PC-9 (cell line): ENCODE results near the gene RBMS2. TPM values are rescaled to one million over a fixed set of nuclear protein-coding genes. Genes with fewer than 3 reads are reported as not detected.

Experiments used
- Bru-seq: library from RNA; stranded (reverse); fragments of 400-500 nt; gene quantifications from one replicate; lab custom pipeline; 2021; lab: Mats Ljungman, UMichigan
- BruChase-seq, 2 experiments: library from RNA; stranded (reverse); fragments of 400-500 nt; gene quantifications; one replicate each; lab custom pipeline; 2021; lab: Mats Ljungman, UMichigan
- BruUV-seq: library from RNA; stranded (reverse); fragments of 400-500 nt; replicated peaks from 2 replicates; lab custom pipeline; 2021; lab: Mats Ljungman, UMichigan
- CTCF ChIA-PET: fragments of 300-600 bp; sonication (Branson Sonifier 250); formaldehyde crosslinking; loops from one replicate; lab custom pipeline; 2022; ENCODE audit warnings: antibody characterized with exemption; lab: Charles Lee
- POLR2A ChIA-PET: fragments of 300-600 bp; sonication (Branson Sonifier 250); formaldehyde crosslinking; loops from one replicate; lab custom pipeline; 2022; ENCODE audit warnings: antibody characterized with exemption; ENCODE audit not compliant: unreplicated experiment; lab: Charles Lee
- DNase-seq, 2 experiments: peaks; one replicate each; pipeline versions ENCODE4 v3.0.0 to v3.0.0-alpha.2; 2015 to 2022; ENCODE audit warnings: mixed read lengths in 1 of 2
- H2AFZ ChIP-seq: fragments of 200-600 bp; sonication (generic); 2 replicates; pipeline ENCODE4 v1.8.1; 2017; ENCODE audit warnings: antibody characterized with exemption
- H3F3A ChIP-seq: fragments of 200-600 bp; sonication (generic); 2 replicates; pipeline ENCODE4 v1.8.1; 2017; ENCODE audit warnings: antibody characterized with exemption, mild to moderate bottlenecking, low read depth; ENCODE audit not compliant: insufficient read depth
- H3K27ac ChIP-seq: fragments of 200-600 bp; sonication (generic); 2 replicates; pipeline ENCODE4 v1.6.1; 2016; ENCODE audit warnings: mixed run types
- H3K27me3 ChIP-seq: fragments of 200-600 bp; sonication (generic); 2 replicates; pipeline ENCODE4 v1.6.1; 2016; ENCODE audit warnings: low read depth, mixed run types; ENCODE audit not compliant: insufficient read depth
- H3K36me3 ChIP-seq: fragments of 200-600 bp; sonication (generic); 2 replicates; pipeline ENCODE4 v1.6.1; 2016; ENCODE audit warnings: low read depth, mixed run types
- H3K4me1 ChIP-seq: fragments of 200-600 bp; sonication (generic); replicated peaks from 2 replicates; pipeline ENCODE4 v1.6.1; 2016; ENCODE audit warnings: mixed run types; ENCODE audit not compliant: insufficient read depth
- H3K4me2 ChIP-seq: fragments of 200-600 bp; sonication (generic); 2 replicates; pipeline ENCODE4 v1.6.1; 2017; ENCODE audit warnings: mixed run types
- H3K4me3 ChIP-seq: fragments of 200-600 bp; sonication (generic); 2 replicates; pipeline ENCODE4 v1.6.1; 2016; ENCODE audit warnings: mixed run types
- H3K79me2 ChIP-seq: fragments of 200-600 bp; sonication (generic); 2 replicates; pipeline ENCODE4 v1.6.1; 2017; ENCODE audit warnings: low read depth, mixed run types
- H3K9me2 ChIP-seq: fragments of 200-600 bp; sonication (generic); 2 replicates; pipeline ENCODE4 v1.8.1; 2017; ENCODE audit warnings: mild to moderate bottlenecking; ENCODE audit not compliant: insufficient read depth
- H3K9me3 ChIP-seq: fragments of 200-600 bp; sonication (generic); 2 replicates; pipeline ENCODE4 v1.8.1; 2016; ENCODE audit warnings: low read depth; ENCODE audit not compliant: insufficient read depth
- H4K20me1 ChIP-seq: fragments of 200-600 bp; sonication (generic); 2 replicates; pipeline ENCODE4 v1.8.1; 2017; ENCODE audit not compliant: insufficient read depth
- CTCF ChIP-seq: fragments of 200-600 bp; sonication (generic); conservative IDR thresholded peaks from 2 replicates; pipeline ENCODE4 v1.6.1; 2017; ENCODE audit warnings: mixed run types, antibody characterized with exemption, mild to moderate bottlenecking, moderate library complexity
- EZH2 ChIP-seq: fragments of 200-600 bp; sonication (generic); IDR thresholded peaks from 2 replicates; pipeline ENCODE4 v1.8.0; 2017; ENCODE audit warnings: antibody characterized with exemption, low read depth
- intact Hi-C: fragments of 100-400 bp; cut with micrococcal nuclease; formaldehyde crosslinking; loops from one replicate; pipeline ENCODE4 v1.10.0; 2022; ENCODE audit not compliant: unreplicated experiment
- long read RNA-seq: library from polyadenylated mRNA; stranded (forward); transcript quantifications from one replicate; pipeline ENCODE4 v2.0.0, GENCODE V29; 2022
- total RNA-seq: library from RNA; stranded (reverse); gene quantifications from 2 replicates; pipeline ENCODE4 v1.2.3, GENCODE V29; 2021

RBMS2 gene
- 44.7 and 81.8 TPM in 2 replicates for total RNA-seq
- Bru-seq, nascent RNA = percentile 90 among the genes with signal in this experiment
- BruChase-seq, experiment 1, labeled RNA remaining after a 2-hour chase = percentile 95 among the genes with signal in this experiment
- BruChase-seq, experiment 2, labeled RNA remaining after a 6-hour chase = percentile 91 among the genes with signal in this experiment
- long read RNA-seq, full-length matches to known transcripts = 16 of 69 reads
- long read RNA-seq, partial matches to known transcripts = 29 of 69 reads
- long read RNA-seq, other reads (novel, unspliced or antisense) = 24 of 69 reads

GRCh38 chr12:56521590-56522371 is at the start of gene RBMS2:
TSS of gene RBMS2 (plus strand) at chr12:56521820. CDS start at chr12:56522024, 204 bp downstream.
- Histone ChIP-seq H4K20me1 (no peaks in the 10 kb centered on the region), H2AFZ (peak within 1 kb of the TSS; percentile 56), H3K4me1 (peaks cover 76% of the 10 kb centered on the region), H3K79me2 (peaks cover 46% of the 10 kb centered on the region), H3F3A (peaks cover 60% of the 10 kb centered on the region), H3K27me3 (no peaks in the 10 kb centered on the region), H3K9me2 (no peaks in the 10 kb centered on the region), H3K4me3 (peak within 1 kb of the TSS; percentile 80), H3K9me3 (no peaks in the 10 kb centered on the region), H3K27ac (peak within 1 kb of the TSS; percentile 95), H3K36me3 (no peaks in the 10 kb centered on the region), H3K4me2 (peak within 1 kb of the TSS; percentile 82)
- CTCF ChIA-PET = interaction anchor here (0.5 to 1.3 kb wide), 8 partner anchors 51 to 644 kb away, joined by 3 to 16 read pairs (median 6); partner anchors contain the start of genes RNF41 and TIMELESS
- TSS peak; percentile 69 for BruUV-seq
- intact Hi-C loops = no loop called here
- DNase-seq = peak; percentile 76 to 82
- TF ChIP-seq EZH2 = no peak
- no peak for TF ChIP-seq CTCF
- POLR2A ChIA-PET = interaction anchor here (0.5 to 0.9 kb wide), 8 partner anchors 83 to 911 kb away, joined by 3 to 16 read pairs (median 6); no protein-coding TSS in a partner anchor

- Histone ChIP-seq H3K36me3 (no peaks in the 10 kb centered on the region), H3K4me3 (no peak overlapping the region), H2AFZ (no peak overlapping the region), H3K4me2 (no peak overlapping the region), H3K27me3 (no peaks in the 10 kb centered on the region), H3F3A (peaks cover 10% of the 10 kb centered on the region; the same call in 1 of the 2 replicates), H3K4me1 (peaks cover 4% of the 10 kb centered on the region; the same call in 1 of the 2 replicates), H4K20me1 (no peaks in the 10 kb centered on the region), H3K9me2 (no peaks in the 10 kb centered on the region), H3K27ac (no peak overlapping the region), H3K9me3 (no peaks in the 10 kb centered on the region), H3K79me2 (peaks cover 16% of the 10 kb centered on the region)
- no peak for DNase-seq
- intact Hi-C loops = no loop called here
- POLR2A ChIA-PET = no interaction called here
- CTCF ChIA-PET = no interaction called here
- no peak for TF ChIP-seq CTCF
- no peak for TF ChIP-seq EZH2
- no TSS peak for BruUV-seq
Observed at GRCh38 chr12:56474389-56474788, 47.2 kb upstream of the RBMS2 start.

GRCh38 chr12:56476143-56476542 is 45.5 kb upstream of the RBMS2 start:
- BruUV-seq = no TSS peak
- H3K9me3 ChIP-seq = no peaks in the 10 kb centered on the region
- DNase-seq = no peak
- H3K4me2 ChIP-seq = no peak overlapping the region
- no peaks in the 10 kb centered on the region for H3K79me2 ChIP-seq
- POLR2A ChIA-PET = interaction anchor here (0.6 kb wide), 1 partner anchor 191 kb away, joined by 3 read pairs; no protein-coding TSS in a partner anchor
- H3F3A ChIP-seq = no peaks in the 10 kb centered on the region
- no peaks in the 10 kb centered on the region for H3K27me3 ChIP-seq
- no peaks in the 10 kb centered on the region for H3K9me2 ChIP-seq
- H4K20me1 ChIP-seq = no peaks in the 10 kb centered on the region
- H3K36me3 ChIP-seq = no peaks in the 10 kb centered on the region
- intact Hi-C loops = no loop called here
- no peaks in the 10 kb centered on the region for H3K4me1 ChIP-seq
- CTCF ChIA-PET = no interaction called here
- no peak overlapping the region for H3K4me3 ChIP-seq
- H2AFZ ChIP-seq = no peak overlapping the region
- no peak for TF ChIP-seq EZH2
- no peak for TF ChIP-seq CTCF
- H3K27ac ChIP-seq = no peak overlapping the region
